ENCODE measurements around the gene RNASE7.
A peak's percentile ranks its signal among the peaks of the same experiment; 100 is the strongest.
"Not testable (repeated sequence)": the region's sequence is repeated elsewhere in the genome, so short reads cannot be mapped to it uniquely, and the experiment has no call there.

RNASE7 gene

DNA sequence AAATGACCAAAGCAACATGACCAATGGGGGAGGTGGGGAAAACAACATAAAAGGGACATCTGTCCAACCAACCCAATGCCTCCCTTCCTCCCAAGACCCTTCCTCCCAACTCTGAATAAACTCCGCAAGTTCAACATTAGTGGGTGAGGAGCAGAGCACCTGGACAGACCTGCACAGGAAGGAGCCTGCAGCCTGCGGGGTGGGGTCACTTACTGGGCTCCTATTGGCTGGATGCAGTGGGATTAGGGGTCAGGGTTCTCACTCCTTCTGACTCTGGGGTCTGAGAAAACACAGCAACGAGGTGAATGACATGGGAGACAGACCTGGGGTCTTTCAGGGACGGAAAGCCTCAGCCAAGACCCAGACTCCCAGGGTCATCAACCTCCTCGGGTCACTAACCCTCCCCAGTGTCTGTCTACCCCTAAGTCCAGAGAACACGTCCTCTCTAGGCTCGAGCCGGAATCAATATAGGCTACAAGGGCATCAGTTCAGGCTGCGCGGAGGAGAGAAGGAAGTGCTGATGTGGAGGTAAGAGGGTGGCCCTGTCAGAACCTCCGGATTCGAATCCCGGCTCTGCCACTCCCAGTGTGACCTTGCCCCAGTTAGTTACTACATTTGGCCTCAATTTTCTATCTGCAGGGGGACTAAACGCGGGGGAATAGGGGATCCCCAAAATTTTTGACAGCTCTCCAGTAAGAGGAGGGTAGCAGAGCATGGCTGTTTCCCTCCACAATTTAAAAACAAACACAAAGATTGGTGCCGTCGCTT lies 18.2 kb upstream of the RNASE7 start:
- no peak for DNase-seq

DNA sequence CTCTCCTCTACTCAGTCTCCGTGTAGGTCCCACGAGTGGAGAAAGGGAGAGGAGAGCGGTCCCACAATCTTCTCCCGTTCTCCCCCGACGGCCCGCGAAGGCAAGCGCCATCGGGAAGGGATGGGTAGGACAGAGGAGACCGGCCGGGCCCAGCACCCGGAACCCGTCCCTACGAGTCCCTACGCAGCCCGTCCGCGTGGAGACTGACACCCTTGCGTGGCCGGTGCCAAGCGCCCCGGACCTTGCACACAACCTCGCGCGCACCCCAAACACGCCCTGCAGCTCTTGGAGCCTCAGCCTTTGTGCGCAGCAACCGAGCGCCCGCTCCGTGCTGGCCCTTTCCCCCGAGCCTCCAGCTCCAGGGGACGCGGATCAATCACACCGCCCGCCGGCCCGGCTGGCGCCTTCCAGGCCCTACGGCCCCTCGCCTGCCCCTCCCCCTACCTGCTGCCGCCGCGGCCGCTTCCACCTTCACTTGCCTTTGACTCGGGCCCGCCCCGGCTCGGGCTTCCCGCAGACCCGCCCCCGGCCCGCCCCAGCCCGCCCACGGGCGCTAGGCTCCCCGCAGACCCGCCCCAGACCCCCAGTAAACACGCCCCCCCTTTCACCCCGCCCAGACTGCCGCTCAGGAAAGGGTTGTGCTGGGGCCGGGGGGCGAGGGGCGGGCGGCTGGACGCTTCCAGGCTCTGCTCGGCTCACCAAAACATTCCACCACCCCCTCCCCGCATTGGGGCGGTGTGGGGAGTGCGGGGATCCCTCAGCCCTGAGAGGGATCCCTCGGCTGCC lies 17.4 kb upstream of the RNASE7 start, which contains the start of gene NDRG2:
NDRG2 (minus strand) TSS at position 477 of the 786 bp plus-strand sequence. CDS start 1,746 bp downstream, outside the sequence.
- no peak for DNase-seq

DNA sequence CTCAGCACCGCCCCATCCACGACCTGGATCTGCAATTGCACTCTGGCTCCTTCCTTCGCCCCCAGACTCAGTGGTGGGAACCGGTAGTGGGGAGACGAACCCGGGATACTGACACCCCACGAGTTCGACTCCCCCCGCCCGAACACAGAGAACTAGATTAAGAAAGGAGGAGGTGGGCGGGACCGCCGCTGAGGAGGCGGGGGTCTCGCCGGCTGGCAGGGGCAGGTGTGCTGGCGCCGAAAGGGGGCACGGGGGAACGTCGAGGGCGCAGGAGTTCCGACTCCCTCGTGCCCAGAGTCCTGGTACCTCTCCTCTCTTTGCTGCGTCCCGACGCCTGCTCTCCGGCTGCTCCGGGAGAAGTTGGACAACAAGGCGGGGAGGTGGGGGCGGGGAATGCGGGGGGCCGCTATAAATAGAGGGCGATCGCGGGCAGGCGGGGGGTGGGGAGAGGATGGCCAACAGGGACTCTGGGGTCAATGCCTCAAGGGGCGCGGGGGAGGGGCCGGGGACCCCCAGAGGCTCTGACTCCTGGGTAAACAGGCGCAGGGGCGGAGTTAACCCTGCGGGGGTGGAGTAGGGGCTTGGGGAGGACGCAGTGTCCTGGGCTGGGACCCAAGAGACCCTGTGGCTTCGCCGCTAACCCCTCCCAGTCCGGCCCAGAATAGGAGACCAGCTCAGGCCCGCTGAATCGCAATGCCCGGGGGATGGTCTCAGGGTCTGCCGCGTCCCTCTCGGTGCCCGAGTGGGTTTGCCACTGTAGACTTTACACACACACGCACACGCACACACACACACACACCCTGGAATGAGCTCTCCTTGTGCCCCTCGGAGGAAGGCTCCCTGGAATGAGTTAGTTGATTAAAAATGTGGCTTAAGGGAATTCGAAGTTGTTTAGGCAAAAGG lies 16.5 kb upstream of the RNASE7 start:
- DNase-seq: no peak

DNA sequence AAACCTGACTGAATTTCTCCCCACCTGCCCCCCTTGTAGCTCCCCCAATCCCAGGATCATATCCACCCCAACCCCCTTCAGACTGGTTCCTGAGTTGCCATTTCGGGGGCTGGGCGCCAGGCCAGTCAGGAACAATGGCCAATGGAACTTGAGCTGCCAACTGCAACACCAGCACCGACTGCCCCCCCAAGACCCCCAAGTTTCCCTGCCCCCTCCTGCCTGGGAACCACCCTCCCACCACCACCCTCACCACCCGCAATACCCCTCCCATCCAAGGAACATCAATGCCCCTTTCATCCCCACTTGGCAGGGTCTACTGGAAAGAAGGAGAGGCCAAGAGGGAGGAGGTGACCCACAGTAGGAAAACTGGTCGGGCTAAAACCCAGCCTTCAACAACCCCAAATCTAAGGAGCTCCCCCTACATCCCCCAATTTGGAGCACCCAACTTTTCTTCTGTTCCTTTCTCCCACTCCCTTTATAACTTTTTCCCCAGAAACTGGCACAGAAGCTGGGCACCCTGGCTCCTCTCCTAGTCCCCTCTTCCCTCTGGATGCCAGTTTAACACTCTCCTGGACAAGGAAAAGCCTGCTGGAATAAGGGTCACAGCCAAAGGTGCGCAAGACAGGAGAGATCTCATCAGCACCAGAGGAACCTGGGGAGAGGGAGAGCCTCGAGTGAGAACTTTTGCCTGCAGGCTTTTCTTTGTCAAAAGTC lies 15.7 kb upstream of the RNASE7 start:
- DNase-seq: no peak

DNA sequence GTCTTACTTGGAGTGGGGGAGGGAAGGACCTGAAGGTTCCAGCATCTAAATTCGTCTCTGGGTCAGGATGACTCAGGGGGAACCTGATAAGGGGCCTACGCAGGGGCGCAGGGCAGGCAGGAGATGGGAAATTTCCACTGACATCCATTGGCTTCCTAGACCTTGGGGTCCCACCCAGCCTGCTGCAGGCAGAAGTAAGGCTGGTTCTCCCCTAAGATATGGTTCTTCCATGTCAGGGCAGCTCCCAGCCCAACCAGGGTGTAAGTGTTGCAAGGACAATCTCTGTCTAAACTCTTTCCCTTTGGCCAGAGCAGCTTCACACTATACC lies 15.2 kb upstream of the RNASE7 start:
- DNase-seq: no peak

DNA sequence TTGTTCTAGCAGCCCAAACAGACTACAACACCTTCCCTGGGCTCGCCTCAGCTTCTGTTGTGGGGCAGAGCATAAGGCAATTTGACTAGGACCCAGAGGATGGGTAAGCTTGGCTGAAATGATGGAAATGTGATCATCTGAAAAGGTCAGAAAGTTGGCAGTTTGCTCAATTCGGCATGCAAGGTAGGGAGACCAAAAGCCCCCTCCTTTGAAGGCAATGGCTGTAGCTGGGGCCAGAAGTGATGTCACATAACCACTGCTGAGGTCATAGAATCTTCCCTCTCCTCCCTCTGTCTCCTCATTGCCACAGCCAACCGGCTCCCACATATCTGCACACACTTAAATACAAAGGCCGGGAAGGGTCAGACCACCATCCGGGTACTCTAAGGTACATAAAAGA lies 12.2 kb upstream of the RNASE7 start, which contains the start of gene TPPP2:
TPPP2 (plus strand) TSS at position 301 of the 400 bp plus-strand sequence. CDS start 365 bp downstream, outside the sequence.
- DNase-seq: no peak

DNA sequence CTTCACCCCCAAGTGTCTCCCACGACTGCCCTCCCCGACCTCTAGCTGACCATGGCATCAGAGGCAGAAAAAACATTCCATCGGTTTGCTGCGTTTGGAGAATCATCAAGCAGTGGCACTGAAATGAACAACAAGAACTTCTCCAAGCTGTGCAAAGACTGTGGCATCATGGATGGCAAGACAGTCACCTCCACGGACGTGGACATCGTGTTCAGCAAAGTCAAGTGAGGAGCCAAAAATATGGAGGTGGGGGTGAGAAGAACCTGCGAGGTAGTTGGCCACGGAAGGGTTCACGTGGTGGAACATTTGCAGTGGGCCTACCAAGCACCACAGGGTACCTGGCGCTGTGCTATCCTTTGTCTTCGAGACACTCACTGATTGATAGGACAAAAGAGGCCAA lies 11.6 kb upstream of the RNASE7 start:
- DNase-seq: no peak

DNA sequence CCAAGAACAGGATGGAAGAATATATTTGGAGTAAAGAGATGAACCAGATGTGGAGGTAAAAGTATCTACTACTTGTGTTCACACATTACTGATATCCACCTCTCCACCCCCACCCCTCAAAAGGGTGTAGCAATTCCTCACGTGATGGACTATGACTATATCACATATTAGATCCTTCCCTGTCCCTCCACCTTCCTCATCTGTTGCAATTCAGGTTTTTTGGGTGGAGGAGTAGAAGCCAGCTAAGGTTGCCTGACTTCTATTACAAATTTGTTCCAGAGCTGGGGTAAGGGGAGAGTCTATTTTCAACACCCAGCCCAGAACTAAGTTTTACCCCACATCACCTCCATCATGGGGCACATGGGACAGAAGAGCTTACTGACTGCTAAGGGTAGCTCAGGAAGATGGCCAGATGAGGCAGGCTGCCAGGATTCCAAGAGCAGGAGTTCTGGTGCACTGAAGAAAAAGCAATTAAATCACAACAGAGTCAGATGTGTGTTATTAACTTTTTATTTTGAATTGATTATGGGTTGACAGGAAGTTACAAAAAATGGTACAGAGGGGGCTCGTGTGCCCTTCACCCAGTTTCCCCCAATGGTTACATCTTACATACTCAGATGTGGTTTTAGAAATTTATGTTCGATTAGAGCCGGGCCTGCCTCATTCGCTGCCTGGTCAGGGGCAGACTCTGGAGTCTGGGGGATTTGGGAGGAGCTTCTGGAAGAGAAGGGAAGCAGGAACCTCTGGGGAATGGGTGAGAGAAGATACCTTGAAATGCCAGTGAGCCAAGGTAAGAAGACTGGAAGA lies 9.6 kb upstream of the RNASE7 start:
- no peak for DNase-seq

DNA sequence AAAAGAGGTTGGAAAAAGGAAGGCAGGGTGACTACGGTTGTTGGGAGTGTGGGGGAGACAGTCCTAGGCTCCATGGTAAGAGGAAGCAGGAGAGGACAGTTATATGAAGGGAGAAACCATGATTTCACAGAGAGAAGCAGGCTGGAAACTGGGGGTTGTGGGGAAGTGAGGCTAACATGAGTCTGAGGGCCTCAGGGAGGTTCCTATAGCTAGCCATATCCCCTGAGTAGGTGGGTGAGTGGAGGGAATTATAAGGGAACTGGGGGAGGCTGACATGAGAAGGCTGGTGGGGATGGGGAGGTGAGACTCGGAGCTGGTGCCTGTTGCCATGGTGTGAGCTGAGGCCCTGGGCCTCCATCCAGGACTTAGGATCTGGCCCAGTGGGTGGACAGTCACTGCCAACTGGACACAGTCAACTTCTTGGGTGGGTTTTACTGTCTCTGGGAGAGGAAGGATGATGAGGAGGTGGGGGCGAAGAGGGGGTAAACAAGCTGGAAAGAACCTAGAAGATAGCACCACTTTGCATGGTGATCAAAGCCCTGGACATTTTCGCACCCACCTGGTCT lies 8.9 kb upstream of the RNASE7 start:
- no peak for DNase-seq

DNA sequence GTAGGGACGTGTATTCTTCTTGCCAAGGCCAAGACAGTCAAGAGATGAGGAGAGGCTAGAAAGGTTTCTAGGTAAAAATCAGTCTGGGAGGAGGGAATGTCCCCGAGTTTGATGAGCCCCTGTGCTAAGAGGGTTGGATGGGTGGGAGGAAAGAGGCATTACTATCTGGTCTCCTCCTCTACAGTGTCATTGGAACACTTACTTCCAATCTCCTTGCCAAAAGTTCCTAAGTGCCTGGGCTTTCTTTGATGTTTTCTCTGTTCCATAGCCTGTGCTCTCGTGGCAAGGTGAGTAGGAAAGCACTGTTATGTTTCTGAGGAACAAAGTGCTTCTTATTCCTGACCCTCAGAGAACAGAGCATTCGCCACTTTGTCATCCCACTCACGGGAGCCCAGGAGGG lies 7.5 kb upstream of the RNASE7 start, which contains the start of gene RNASE13:
RNASE13 (minus strand) TSS at position 101 of the 400 bp plus-strand sequence. CDS start 519 bp downstream, outside the sequence.
- DNase-seq: no peak

DNA sequence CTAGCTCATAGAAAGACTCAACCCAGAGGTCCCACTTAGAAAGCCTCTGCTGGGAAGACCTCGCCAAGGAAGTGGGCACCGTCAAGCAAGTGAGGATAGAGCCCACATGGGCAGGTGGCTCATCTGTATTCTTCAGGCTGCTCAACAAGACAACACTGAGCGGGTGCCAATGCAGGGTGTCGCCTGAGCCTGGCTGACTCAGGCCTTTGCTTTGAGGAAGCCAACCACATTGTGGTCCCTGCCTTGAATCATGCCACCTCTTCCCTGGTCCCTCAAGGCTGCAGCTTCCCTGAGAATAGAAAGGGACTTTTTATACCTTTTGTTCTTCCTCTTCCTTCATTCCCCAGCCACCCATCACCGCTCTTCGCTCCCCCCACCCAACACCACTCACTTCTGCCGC lies 5.4 kb upstream of the RNASE7 start:
- no peak for DNase-seq

DNA sequence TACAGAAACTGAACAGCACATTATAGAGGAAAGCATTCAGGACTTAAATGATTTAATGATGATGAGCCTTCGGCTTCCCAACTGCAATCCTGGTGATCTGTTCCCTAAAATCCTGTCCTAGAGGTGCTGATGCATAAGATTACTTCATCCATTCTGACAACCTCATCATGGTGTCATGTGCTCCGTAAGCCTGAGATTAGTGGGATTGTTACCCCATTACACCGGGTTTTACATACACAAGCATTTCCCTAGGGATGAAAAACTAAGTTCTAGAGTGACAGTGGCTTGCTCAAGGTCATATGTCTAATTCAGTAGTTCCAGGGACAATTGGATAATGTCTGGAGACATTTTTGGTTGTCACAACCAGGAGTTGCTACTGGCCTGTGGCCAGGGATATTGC lies 5.0 kb upstream of the RNASE7 start:
- DNase-seq: no peak

DNA sequence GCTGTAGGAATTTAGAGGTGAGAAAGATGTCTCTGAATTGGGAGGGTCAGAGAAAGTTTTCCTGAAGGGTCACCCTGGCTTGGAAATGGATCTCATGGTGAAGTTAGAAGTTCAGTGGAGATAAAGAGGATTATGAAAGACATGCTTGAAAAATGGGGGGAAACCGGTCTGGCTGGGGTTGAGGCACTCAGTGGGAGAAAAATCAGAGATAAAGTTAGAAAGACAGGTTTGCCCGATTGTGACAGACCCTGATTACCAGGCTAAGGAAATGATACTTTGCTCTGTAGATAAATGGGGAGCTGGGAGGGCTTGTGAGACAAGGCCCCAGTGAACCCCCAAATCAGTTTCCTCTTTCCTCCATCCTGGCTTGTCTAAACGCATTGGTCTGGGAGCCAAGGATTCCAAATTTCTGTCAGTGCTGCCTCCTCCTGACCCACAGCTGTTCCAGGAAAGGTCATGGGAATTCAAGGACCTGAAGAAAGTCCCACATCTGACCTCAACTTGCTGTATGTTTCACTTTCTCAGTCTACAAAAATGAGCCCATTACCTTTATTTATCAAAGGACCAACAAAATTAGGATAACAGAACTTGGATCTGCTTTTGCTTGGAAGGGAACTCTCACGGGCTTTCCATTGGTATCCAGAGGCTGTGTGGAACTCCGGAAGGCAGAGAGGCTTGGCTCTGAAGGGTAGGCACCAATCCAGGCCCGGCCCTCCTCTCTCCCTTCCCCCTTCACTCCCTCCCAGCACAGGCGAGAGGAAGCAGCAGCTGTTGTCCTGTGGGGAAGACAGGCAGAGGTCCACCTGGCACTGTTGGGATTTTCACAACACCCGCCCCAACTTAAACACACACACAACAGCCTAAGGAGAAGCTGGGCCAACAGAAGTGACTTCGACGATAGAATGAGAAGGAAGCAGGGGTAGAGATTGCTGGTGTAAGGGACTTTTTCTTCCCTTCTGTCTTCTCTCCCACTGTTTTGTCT lies 3.4 kb upstream of the RNASE7 start:
- DNase-seq: peak; percentile 90

DNA sequence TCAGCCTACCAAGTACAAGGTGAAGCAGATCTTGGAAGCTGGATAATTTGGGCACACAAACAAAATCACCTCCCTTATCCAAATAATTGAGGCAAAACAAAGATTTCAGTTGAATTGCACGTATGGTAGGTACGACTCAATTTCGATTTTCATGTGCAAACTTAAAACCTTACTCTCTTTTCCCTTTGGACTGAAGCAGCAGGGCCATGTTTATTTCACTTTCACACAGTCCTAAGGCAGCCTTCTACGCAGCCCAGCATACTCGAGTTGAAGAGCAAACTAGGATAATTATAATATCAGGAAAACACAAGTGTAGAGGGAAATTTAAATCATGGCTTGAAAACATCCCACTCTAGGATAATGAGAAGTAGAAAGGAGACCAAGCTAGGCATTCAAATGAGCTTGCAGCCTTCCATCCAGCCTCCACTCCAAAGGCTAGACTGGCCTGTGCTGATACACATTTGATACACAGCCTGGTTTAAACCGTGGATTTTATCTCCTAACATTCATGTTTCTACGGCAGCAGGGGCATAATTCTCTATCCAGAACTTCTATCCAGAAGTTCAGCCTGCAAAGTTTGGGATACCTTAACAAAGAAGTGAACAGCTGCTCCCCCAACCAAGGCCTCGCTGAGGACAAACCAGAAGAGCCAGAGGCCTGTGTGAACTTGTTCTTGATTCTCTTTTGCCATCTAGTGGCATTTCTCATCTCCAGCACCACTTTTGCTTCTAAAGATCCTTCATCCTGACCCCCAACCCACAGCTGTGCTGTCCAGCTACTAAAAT lies 2.4 kb upstream of the RNASE7 start:
- DNase-seq: peak; percentile 77

DNA sequence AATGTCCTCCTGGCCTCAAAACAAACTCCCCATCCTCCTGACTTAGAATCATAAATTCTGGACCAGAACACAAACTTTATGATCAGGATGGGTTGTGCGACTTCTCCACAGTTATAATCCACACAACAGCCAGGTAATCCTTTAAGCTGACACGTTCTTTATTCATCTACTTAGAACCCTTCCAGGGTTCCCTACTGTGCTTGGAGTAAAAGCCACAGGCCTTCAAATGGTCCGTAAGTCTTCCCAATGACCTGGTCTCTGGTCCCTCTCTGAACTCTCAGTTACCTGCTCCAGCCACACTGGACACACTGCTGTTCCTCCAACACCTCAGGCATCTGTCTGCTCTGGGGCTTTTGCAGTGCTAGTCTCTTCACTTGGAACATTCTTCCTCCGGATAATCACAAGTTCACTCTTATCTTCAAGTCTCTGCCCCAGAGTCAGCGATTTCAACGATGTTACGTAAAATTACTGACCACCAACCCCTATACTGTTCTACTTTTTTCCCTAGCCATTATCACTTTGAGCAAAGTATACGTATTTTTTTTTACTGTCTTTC lies 1.7 kb upstream of the RNASE7 start:
- DNase-seq: no peak

DNA sequence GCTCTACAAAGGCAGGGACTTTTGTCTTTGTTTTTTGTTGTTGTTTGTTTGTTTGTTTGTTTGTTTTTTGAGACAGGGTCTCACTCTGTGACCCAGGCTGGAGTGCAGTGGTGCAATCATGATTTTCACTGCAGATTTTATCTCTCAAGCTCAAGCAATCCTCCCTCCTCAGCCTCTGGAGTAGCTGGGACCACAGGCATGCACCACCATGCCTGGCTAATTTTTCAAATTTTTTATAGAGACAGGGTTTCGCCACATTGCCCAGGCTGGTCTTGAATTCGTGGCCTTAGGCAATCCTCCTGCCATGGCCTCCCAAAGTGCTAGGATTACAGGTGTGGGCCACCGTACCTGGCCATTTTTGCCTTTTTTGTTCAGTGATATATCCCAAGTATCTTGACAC lies 1.2 kb upstream of the RNASE7 start:
- DNase-seq: not testable (repeated sequence)

DNA sequence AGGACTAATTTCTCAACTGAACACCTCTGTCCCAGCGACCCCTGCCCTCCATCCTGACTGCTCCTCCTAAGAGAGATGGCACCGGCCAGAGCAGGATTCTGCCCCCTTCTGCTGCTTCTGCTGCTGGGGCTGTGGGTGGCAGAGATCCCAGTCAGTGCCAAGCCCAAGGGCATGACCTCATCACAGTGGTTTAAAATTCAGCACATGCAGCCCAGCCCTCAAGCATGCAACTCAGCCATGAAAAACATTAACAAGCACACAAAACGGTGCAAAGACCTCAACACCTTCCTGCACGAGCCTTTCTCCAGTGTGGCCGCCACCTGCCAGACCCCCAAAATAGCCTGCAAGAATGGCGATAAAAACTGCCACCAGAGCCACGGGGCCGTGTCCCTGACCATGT lies 756 bp downstream of the RNASE7 start:
- no peak for DNase-seq

DNA sequence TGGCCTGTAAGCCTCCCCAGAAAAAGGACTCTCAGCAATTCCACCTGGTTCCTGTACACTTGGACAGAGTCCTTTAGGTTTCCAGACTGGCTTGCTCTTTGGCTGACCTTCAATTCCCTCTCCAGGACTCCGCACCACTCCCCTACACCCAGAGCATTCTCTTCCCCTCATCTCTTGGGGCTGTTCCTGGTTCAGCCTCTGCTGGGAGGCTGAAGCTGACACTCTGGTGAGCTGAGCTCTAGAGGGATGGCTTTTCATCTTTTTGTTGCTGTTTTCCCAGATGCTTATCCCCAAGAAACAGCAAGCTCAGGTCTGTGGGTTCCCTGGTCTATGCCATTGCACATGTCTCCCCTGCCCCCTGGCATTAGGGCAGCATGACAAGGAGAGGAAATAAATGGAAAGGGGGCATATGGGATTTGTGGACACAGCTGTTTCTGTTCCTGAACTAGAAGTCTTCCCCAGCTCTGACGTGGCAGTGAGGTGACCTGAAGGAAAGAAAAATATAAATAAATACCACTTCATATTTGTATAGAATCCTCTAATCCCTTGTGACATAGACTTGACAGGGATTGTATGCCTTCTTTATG lies 1.3 kb downstream of the RNASE7 start:
- DNase-seq: peak; percentile 27
